HCEC 1CT (cell line): ENCODE data around the gene CARD9.

Experiments used
- DNase-seq: peaks from one replicate; pipeline ENCODE4 v3.0.0-alpha.2; 2017

The CARD9 gene

GRCh38 chr9:136379003-136379287 is 5.5 kb upstream of the CARD9 start:
- DNase-seq: no peak

GRCh38 chr9:136378170-136379002 is 4.9 kb upstream of the CARD9 start:
- DNase-seq: no peak

DNA sequence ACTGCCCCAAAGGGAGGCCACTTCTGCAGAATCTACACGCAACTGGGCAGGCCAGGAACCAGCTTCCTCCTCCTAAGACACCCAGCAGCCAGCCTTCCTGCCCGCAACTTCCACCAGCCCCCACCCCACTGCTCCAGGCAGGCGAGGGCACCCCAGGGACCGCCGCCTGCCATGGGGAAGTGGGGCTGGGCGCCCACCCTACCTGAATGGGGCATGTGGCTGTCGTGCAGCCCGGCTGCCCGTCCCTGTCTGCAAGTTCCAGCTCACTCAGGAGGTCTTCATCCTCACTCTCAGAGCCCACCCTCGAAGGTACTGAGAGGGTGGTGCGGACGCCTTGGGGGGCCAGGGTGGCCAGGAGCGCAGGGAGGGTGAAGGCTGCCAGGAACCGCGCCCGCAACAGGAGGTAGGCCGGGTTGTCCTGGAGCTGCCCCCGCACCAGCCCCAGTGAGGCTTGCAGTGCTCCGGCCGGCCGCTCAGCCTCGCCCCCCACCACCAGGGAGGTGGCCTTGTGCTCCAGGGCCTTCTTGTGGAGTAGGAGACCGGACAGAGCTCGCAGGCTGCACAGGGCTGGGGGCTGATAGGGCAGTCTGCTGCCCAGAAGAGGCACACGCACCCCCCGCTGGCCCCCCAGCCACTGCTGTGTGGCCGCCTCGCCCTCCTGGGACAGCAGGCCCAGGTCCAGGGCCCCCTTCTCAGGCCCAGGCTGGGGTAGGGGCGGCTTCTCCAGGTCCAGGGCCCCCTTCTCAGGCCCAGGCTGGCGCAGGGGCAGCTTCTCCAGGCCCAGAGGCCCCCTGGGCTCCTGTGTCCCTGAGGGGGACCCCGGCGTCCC is 4.1 kb upstream of the CARD9 start:
- DNase-seq: no peak

GRCh38 chr9:136376457-136376856 is 3.0 kb upstream of the CARD9 start:
- DNase-seq: no peak

- no peak for DNase-seq
Observed at GRCh38 chr9:136375096-136375495, 1.6 kb upstream of the CARD9 start.

DNA sequence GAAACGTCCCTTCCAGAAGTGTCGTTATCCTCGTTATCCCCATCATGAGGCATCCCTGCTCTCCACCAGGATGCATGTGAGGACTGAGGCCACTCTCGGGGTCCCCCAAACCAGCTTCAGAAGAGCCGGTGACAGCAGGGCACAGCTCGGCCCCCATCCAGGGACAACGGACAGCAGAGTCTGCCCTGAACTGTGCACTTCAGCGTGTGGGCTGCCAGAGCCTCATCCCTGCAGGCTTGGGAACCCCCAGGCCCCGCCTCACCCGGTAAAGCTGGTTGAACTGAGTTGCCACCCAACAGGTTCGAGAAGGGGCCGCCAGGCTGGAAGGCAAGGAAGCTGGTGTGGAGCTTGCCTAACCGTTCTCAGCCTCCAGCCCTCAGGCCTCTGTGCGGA is 710 bp upstream of the CARD9 start:
- DNase-seq: no peak

DNA sequence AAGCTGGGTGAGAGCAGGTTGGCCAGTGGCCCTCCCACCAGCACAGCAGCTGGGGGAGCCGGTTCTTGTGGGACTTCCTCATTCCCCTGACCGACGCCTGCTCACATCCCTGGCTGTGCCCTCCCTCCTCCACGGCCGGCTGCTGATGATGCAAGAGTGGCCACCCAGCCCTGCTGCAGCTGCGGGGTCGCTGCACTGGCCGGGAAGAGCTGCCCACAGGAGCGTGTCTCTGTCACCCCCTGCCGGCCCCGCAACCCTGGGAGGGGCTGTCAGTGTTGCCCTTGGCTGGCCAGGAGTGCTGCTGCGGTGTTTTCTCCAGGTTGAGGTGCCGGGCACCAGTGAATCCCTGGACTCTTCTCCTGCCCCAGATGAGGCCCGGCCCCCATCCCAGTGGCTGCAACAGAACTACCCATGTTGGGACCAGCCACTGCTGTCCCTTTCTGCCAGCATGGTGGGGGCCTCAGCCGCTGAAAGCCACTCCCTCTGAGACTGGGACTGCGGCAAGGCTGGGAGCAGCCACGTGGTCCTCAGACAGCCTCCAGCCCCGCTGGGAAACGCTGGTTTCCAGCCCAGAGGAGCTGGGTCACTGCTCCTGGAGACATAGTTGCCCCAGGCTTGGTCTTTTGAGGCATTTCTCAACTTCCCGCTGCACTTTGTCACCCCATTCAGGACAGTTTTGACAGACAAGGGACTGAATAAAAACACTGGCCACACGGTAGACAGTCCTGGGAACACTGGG is 739 bp downstream of the CARD9 start:
- DNase-seq: peak; percentile 78

- no peak for DNase-seq
Observed at GRCh38 chr9:136372006-136372405, 1.5 kb downstream of the CARD9 start.

DNA sequence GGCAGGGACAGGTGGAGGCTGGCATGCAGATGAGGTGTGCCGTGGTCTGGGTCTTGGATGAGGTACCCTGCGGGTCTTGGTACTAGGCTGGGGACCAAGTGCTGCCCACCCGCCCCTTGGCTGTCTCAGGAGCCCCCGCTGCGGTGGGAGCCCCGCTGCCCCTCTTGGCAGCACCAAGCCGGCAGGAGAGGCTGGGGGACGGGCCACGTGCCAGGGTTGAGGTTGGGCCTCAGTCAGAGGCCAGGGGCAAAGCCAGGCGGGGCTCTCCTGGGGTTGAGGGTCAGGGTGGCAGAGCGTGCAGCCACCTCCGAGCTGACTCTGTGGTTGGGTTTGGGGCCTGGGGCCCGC is 2.0 kb downstream of the CARD9 start:
- no peak for DNase-seq

- DNase-seq: no peak
Observed at GRCh38 chr9:136370687-136371532, 2.6 kb downstream of the CARD9 start.

DNA sequence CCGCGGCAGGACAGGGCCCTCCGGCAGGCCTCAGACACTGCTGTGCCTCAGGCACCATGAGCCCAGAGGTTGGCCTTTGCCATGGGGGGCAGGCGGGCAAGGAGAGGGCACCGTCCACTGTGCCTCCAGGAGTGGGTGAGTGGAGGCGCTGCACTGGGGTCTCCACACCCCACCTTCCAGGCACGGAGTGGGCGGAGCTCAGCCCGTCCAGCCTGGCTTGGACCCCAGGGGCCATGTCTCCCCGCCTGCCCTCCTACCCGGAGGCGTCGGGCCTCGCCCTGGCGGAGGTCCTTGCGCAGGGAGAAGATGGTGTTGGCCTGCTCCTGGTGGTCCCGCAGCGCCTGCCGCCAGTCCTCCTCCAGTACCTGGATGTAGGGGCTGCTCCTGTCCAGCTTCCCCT is 3.4 kb downstream of the CARD9 start:
- no peak for DNase-seq

GRCh38 chr9:136368190-136368589 is 5.3 kb downstream of the CARD9 start:
- DNase-seq: no peak

- no peak for DNase-seq
Observed at GRCh38 chr9:136367296-136368145, 5.9 kb downstream of the CARD9 start.

DNA sequence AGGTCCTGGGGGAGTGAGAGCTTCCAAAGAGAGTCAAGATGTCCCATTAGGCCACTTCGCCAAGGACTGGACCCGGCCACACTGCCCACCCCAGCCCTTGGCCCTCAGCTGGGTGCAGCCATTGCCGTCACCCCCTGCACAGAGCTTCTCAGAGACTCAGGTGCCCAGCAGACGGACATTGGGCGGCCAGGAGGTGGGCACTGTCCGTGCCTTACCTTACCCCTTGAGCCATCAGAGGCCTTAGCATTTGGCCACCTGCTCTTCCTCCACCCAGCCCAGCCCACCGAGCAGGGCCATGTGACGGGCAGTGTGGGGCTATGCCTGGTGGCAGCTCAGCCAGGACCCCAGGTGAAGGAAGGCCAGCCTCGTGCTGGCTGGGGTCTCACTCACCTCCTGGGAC is 6.6 kb downstream of the CARD9 start:
- no peak for DNase-seq

GRCh38 chr9:136365775-136366222 is 7.7 kb downstream of the CARD9 start:
- no peak for DNase-seq

DNA sequence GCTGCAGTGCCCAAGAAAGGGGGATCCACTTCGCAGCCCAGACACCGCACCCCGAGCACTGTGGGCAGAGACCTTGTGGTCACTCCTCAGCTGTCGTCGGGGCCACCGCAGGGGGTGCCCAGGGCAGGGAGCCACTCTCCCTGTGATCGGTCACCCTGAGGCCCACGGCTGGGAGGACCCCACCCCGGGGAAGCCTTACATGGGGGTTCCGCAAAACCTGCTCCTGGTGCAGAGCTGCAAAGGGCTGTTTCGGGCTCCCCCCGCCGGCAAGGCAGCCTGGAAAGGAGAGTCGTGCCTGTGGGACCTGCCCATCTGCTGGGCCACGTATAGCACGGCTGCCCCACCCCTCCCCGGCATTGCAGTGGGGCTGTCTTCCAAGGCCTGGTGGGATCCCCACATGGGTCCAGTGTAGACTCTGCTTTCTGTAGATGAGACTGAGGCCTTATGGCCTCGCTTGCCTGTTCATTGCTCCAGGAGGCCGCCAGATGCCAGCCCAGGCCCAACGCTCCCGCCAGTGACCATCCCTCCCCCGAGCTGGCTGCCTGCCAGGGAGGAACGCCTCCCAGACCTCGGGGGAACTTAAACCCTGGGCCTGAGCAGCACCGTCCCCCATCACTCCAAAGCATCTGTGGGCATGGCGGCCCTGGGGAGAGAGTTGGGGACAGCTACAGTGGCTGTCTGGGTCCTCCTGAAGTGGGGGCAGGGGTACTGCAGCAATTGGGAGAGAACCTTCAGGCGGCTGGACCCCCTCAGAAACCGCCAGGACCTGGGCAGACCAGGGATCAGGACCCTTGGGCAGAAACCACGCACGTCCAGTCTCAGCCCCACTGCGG is 8.3 kb downstream of the CARD9 start:
- no peak for DNase-seq

DNA sequence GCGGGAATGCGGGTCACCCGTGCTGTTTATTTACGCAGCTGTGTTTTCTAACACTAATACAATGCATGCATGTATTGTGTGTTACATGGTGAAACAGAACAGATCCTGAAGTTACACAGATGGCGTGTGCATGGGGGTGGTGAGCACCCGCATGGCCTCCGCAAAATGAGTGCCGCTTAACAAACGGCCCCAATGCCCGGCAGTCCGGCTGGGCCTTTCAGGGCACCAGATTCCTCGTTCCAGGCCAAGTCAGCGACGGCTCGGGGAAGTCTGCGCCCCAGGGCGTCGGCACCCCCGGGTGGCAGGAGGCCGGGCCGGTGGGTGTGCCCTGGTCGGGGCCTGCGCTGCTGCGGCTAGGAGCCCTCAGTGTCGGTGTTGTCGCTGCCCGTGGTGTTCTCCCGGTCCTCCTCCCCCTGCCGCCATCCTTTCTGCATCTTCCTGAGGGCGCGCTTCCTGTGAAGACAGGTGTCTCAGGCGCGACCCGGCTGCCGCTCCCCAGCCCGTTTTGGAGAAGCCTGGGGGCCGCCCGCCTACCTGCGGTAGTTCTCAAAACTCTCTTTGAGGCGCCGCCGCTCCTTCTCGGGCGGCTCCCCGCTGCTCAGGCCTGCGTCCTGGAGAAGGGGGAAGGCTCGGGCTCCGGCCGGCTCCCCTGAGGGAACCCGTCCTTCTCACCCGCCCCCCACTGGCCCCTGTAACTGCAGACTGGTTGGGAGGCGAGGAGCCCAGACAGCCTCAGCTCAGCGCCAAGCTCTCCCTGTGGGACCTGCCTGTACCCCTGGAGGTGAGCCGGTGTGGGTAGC is 9.3 kb downstream of the CARD9 start:
- no peak for DNase-seq

DNA sequence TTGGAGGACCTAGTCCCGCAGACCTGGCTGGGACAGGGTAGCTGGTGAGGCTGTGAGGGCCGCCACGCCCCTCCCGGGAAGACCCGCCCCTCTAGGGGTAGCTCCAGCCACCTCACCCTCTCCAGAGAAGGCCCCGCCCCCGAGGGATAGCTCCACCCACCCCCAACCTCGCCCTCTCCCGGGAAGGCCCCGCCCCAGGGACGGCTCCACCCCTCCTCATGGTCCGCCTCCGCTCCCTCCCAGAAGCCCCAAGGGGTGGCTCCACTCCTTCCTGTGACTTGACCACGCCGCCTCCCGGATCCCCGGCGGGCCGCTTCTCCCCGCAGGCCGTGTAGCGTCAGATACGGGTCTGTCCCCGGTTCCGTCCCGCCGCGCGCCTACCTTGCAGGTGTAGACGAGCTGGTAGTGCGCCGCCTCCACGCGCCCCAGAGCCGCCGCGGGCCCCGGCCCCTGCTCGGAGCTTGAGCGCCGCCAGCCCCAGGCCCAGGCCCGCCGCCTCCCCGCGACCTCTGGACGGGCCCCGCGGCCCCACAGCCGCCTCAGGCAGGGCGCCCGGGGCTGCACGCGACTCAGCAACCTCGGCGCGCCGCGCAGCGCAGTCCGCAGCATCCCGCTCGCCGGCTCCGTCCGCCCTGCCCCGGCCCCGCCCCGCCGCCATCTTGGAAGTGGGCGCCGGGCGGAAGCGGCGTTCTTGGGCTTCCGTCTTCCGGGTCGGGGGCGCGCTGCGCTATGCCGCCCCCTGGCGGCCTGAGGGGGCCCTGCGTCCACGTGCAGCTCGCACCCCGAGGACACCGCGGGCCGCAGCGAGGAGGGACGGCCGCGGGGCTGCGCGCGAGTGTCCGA is 10.1 kb downstream of the CARD9 start, which contains the start of gene DNLZ:
Gene DNLZ (minus strand): TSS at position 639 of the 843 bp plus-strand sequence. CDS start 30 bp downstream, at position 609.
- DNase-seq: peak; percentile 91

DNA sequence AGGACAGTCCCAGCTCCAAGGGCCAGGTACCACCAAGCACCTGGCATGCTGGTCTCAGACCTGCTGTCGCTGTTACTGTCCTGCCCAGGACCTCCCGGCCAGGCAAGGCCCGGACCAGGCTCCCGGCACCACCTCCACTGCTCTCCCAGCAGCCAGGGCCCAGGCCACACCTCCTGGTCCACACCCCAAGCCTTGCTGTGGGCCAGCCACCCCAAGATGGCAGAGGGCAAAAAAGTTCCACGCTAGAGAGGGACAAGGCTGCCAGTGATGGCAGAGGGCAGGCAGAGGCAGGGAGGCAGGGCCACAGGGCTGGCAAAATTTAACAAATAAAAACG is 11.1 kb downstream of the CARD9 start:
- no peak for DNase-seq
